HG03135 (cell line): Measurements from ENCODE around the gene RIMBP3C.
"Not testable (repeated sequence)": the region's sequence is repeated elsewhere in the genome, so short reads cannot be mapped to it uniquely, and the experiment has no call there.

ENCODE experiments used
- ATAC-seq: cut with Tn5 transposase; IDR thresholded peaks from one replicate; pipeline ENCODE4 v1.9.1; 2021; ENCODE audit warnings: mild to moderate bottlenecking, moderate library complexity; ENCODE audit not compliant: unreplicated experiment

The RIMBP3C gene

DNA sequence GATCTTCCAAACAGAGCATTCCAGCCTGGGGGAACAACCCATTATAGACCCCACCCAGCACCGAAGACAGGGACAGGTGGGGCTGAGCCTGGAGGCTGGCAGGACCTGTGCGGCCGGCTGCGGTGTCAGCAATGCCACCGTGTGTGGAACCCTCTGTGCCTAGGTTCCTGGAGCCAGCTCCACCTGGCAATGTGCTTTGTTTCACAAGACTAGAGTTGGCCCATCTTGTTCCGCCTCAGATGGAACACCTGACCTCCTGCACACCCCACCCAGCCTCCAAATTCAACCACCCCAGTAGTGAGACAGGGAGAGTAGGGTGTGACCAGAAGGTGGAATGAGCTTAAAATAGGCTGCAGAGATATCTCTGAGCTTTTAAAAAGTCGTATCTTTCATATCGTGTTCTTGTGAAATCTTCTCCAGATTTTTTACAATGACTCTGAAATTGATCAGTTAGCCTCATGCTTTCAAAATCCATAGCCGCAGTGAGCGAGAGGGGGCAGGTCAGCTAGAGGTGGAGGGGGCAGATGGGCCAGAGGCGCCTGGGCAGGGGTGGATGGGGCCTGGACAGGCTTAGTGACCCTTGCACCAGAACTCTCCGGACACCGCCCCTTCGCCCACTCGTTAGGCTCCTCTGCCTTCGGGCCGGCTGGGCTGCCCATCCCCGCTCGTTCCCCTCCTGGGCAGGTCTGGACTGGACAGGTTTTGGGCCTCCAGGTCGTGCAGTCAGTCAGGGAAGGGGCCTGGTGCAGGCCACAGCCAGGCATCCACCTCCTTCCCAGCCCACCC lies 18.2 kb downstream of the RIMBP3C start:
- ATAC-seq, result not testable (repeated sequence)

GRCh38 chr22:21531525-21531924 lies 19.7 kb downstream of the RIMBP3C start:
- not testable (repeated sequence) for ATAC-seq

DNA sequence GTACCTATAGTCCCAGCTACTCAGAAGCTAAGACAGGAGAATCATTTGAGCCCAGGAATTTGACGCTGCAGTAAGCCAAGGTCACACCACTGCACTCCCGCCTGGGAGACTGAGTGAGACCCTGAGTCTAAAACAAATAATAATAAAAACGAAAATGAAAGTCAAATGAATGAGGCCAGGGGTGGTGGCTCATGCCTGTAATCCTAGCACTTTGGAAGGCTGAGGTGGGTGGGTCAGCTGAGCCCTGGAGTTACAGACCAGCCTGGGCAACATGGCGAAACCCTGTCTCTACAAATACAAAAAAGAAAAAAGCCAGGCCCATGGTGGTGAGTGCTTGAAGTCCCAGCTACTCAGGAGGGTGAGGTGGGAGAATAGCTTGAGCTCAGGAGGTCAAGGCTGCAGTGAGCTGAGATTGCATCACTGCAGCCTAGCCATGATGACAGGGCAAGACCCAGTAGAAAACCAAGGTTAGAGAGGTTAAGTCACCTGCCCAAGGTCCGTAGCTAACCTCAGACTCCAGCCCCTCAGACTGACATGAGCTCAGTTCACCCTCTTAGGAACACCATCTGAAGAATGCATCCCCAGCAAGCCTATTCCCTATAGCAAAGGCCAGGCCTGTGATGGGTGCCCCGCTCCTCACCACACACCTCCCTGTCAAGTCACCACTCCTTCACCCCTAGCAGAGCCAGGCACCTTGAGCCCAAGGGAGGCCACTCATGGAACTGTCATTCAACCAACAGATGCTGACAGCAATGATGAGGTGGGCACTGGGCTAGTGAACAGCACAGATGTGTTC lies 24.4 kb downstream of the RIMBP3C start:
- not testable (repeated sequence) for ATAC-seq

DNA sequence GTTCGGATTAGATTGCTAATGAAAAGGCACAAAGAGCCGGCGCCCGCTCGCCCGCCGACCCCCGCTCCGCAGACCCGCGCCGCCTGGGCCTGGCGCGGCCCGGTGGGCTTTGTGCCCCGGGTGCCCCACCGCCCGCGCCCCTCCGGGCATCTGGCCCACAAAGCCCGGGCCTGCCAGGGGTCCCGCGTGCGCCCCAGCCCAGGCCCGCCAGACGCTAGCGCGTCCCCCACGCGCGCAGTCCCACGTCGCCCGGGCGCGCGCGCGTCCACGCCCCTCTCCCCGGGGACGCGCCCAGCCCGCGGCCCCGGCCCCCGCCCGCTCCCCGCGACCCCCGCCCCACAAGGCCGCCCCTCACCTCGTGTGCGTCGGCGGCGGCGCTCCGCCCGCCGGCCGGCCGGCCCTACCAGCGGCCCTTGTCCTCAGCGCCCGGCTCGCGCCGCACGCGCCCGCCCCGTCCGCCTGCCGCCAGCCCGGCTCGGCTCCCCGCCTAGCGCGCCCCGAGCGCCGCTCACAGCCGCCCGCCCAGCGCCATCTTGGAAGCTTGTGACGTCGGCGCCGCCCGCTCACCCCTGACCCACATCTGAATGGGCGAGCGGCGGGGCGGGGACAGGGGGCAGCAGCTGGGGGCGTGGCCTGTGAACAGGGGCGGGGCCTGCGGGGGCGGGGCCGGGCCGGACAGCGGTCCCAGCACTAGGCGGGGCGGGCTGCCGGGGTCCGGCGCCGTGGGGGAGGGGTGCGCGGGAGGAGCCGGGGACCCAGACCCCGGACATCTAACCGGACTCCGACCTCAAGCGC lies 34.1 kb downstream of the RIMBP3C start:
- ATAC-seq, result peak; percentile 78

DNA sequence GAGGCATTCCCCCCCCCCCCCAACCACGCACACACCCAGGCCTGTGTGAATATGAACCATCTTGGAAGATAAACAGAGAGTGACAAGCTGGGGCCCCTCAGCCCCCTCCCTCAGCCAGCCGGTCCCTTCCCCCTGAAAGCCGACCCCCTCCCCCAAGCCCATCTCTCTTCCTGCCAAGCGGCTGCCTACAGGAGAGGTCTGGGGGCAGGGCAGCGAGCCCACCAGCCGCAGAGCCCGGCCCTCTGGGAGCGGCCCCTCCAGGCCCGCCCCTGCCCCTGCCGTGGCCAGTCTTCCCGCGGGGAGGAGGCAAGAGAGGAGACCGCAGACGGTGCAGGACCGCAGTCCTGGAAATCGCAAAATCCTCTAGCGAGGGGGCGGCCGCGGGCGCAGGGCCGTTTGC lies 34.7 kb downstream of the RIMBP3C start:
- ATAC-seq, result not testable (repeated sequence)

- not testable (repeated sequence) for ATAC-seq
Measured at GRCh38 chr22:21515234-21515633, 36.0 kb downstream of the RIMBP3C start.

GRCh38 chr22:21514117-21514516 lies 37.1 kb downstream of the RIMBP3C start:
- not testable (repeated sequence) for ATAC-seq

DNA sequence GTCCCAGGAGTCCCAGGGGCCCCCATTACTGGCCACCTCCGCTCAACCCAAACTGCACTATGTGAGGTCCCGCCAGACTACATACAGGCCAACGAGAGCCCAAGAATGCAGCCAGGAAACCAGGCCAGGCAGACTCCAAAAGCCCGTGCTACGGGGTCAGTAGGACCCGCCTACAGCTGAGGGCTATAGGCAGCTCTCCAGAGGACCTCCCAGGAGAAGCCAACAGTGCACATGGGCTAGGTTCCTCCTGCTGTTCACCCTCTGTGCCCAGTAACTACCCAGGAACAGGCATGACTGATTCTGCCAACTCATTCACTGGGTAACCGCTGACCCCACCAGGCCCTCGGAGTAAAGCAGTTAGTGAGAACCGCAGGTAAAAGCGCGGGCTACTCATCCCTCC lies 39.2 kb downstream of the RIMBP3C start:
- not testable (repeated sequence) for ATAC-seq

- ATAC-seq, result not testable (repeated sequence)
Measured at GRCh38 chr22:21510397-21510796, 40.9 kb downstream of the RIMBP3C start.

DNA sequence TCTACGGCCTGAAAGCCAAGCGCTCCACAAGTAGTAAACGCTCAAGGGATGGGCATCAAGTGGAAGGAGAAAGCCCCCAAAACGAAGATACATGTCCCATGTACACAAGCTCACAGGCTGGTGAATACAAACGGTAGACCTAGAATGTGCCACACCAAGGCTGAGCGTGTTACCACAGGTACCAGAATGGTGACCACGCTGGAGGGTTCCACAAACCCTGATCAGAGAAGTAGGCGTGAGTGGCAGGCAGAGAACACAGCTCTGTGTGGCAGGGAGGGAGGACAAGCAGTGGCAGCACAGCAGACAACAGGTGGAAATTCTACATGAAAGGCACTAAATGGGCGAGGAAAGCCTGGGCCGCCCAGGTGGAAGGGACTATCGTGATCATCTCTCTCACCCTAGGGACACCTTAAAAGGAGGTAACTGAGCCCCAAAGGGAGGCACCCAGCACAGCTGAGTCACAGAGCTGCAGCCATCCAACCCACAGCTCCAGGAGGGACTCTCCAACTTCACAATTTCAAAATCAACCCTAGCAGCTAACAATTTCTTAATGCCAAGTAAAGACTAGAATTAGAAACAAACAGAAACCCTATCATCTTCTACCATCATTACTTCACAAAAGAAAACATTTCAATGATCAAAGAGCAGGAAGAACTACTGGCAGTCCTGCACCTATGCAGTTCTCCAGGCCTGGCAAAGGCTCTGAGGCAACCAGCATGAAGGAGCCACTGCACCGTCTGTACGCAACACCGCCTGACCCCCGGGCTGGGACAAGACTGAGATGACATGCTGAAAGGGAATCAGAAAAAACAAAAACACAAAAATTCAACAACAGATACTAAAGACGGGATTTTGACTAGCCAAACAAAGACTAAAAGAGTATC lies 51.4 kb downstream of the RIMBP3C start:
- ATAC-seq, result not testable (repeated sequence)

- ATAC-seq, result not testable (repeated sequence)
Measured at GRCh38 chr22:21498489-21498888, 52.8 kb downstream of the RIMBP3C start.

DNA sequence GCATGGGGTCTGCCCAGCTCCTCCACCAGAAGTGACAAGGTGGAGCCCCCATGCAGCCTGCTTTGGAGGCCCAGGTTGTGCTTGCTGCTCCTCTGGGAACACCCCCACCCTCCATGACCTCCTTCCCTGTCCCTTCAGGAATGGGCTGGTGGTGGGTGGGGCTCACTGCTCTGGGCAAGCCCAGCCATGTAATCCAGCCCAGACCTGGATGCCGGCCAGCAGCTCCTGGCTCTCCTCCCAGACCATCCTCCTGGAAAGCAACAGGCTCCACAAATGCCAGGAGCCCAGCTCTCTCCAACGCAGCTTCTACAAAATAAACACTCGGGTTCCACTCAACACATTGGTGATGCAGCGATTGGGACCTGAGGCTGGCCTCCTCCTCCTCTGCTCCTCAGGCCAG lies 53.3 kb downstream of the RIMBP3C start:
- not testable (repeated sequence) for ATAC-seq
